GM18511 (cell line): ENCODE measurements around the gene KRTAP2-3.
"Not testable (repeated sequence)": the region's sequence is repeated elsewhere in the genome, so short reads cannot be mapped to it uniquely, and the experiment has no call there.

Experiments used
- ATAC-seq: cut with Tn5 transposase; IDR thresholded peaks from one replicate; pipeline ENCODE4 v1.9.1; 2021; ENCODE audit warnings: mild to moderate bottlenecking, moderate library complexity; ENCODE audit not compliant: unreplicated experiment

KRTAP2-3 gene, protein sequence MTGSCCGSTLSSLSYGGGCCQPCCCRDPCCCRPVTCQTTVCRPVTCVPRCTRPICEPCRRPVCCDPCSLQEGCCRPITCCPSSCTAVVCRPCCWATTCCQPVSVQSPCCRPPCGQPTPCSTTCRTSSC

DNA sequence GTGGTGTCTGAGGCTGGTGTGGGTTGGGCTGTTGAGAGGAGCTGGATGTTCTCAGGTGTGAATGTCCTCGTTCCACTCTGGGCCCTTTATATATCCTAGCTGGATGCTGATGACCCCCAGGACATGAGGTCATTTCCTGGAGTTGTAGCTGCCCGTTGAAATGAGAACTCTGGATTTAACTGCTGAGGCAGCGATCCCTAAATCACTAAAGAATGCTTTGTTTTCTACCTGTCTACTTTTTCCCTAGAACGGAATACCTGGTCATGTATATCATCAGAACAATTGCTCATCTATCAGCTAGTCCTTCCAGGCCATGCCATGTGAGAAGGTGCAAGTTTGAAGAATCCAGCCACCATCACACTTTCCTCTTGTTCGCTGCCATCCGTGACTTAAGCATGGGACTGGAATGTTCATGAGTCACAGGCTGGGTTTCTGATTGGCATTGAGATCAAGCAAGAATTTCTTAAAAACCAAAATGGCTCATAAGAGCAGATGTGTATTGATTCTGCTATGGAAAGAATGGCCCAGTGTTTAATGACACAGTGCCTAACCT, at the start of gene KRTAP2-3:
TSS of gene KRTAP2-3 (minus strand) at position 63 of the 553 bp plus-strand sequence. CDS start 64 bp downstream, outside the sequence.
- ATAC-seq = no peak

DNA sequence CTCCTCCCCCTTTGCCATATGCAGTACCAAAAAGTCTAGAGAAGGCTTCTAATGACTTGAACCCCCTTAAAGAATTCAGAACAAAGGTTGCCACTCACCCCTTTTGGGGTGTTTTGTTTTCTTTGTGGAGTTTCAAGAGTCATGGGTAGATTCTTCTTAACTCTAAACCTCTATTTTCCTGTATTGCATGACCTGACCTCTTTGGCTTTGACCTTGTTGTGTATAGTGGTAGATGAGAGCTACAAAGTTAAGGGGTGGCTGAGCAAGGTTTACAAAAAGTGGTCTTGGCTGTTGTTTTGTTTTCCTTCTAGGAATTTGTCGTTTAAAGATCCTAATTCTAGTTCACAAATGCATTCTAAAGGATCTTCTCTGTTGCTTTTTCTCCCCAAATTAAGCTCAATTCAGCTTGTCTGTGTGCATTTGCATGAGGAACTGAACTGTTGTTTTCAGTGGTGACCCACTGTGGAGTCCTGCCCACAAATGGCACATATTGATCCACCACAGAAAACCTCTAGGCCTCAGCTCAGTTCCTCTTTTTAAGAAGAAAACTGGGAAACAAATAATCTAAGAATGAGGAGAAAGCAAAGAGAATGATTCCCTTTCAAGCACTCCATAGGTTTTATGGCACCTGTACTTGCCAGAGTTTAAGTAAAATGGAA, 48.9 kb upstream of the KRTAP2-3 start:
- not testable (repeated sequence) for ATAC-seq

DNA sequence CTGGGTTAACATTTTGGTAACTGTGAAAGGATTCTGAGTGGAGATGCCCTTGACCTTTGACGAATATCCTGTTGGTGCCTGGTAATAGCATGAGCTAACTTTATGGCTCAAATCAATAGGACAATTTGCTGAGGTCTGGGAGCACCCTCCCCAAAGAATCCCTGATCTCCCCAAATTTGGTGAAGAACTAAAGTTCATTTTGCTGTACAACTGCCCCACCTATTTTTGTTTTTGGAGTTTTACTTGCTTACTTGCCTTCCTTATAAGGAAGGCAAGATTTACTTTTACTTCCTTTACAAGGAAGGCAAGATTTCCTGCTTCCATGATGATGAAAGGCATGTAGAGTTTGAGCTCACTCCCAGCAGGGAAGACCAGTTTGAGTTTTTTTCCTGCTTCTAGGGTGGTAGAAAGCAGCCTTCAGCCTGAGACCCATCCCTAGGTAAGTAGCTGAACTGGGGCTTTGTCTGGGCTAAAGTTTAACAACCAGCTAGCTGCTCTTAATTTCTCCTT, 48.1 kb upstream of the KRTAP2-3 start:
- no peak for ATAC-seq

DNA sequence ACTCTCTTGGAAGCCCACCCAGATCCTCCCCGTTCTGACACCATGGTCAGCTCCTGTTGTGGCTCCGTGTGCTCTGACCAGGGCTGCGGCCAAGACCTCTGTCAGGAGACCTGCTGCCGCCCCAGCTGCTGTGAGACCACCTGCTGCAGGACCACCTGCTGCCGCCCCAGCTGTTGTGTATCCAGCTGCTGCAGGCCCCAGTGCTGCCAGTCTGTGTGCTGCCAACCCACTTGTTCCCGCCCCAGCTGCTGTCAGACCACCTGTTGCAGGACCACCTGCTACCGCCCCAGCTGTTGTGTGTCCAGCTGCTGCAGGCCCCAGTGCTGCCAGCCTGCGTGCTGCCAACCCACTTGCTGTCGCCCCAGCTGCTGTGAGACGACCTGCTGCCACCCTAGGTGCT, 45.4 kb upstream of the KRTAP2-3 start, which contains the start of gene KRTAP4-9:
TSS of gene KRTAP4-9 (plus strand) at position 43 of the 400 bp plus-strand sequence. CDS start at position 43, 0 bp downstream.
- not testable (repeated sequence) for ATAC-seq

DNA sequence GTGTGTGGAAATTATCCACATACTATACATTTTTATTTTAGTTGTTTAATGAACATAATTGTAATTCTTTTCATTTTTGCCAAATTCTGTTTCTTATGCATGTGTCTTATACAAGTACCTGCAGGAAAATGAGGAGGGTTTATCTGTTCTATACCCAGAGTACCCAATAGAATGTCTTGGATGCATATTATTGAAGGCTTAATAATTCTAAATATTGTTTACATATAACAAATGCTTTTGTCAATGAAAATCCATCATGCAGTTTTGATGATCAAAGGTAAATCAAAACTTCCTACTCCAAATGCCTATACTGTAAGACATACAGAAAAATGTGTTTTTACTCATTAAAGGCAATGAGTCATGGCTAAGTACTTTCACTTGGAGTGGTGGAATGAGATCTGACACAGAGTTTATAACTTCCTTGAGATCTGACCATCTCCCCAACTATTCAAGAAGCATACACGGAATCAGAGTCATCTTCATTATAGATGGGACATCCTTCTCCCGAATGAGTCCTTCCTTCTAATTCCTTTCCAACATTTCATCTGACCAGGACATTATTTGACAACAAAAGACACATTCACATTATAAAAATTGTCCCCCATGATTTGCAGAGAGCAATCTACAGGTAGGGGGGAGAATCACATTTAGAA, 44.6 kb upstream of the KRTAP2-3 start:
- not testable (repeated sequence) for ATAC-seq

DNA sequence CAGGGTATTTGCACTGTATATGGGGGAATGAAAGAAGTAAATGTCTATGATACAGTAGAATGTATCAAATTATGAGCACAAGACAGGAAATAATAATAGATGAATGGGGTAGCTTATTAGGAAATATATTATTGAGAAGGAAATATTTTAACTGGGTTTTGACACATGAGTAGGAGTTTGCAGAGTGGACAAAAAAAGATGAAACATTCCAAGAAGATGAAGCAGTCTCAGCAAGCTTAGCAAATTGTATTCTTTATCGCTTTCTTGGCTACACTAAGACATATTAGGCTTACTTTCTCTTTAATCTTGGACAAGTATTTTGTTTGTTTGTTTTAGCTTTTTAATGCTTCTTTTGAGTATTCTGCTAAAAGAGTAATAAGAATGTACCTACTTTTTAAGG, 44.0 kb upstream of the KRTAP2-3 start:
- no peak for ATAC-seq

DNA sequence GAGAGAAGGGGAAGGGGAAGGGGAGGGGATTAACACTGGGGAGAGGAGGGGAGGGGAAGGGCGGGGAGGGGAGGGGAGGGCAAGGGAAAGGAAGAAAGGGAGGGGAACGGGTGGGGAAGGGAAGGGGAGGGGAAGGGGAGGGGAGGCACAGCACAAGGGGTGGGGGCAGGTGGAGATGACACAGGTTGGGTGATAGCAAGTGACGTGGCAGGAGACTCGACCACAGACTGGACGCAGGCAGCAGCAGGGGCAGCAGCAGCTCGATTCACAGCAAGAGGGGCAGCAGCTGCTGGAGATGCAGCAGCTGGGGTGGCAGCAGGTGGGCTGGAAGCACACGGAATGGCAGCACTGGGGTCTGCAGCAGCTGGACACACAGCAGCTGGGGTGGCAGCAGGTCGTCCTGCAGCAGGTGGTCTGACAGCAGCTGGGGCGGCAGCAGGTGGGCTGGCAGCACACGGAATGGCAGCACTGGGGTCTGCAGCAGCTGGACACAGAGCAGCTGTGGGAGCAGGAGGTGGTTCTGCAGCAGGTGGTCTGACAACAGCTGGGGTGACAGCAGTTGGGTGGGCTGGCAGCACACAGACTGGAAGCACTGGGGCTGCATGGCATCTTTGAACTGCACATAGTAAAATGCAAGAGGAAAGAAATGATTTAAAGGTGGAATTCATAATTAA, 41.8 kb upstream of the KRTAP2-3 start, which contains the start of gene KRTAP4-16:
TSS of gene KRTAP4-16 (minus strand) at position 624 of the 674 bp plus-strand sequence. CDS start at position 624, 0 bp downstream.
- no peak for ATAC-seq

DNA sequence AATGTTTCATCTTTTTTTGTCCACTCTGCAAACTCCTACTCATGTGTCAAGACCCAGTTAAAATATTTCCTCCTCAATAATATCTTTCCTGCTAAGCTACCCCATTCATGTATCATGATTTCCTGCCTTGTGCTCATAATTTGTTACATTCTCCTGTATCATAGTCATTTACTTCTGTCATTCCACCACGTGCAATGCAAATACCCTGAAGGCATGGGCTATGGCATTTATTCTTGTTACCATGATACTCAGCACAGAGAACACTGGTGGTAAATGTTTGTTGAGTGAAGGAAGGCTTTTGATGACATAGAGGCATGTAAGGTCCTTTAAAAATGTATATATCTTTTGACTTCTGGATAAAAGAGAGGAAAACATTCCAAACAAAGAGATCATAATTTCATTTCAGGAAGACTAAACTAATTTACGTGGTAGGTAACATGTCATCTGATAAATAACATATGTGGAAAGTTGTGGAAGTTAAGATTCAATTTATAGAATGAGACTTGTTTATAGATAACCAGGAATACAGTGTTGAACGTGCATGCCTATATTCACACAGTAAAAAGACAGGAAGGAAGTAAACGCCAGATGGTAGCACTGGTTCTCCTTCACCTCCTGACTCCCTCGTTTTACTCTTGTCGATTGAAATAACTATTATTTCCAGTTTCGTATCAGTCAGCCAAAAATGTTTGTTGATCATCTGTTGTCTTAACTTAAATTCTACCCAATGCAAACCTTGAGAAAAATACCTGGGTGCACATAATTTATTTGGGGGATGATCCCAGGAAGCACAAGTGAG, 40.0 kb upstream of the KRTAP2-3 start:
- not testable (repeated sequence) for ATAC-seq

DNA sequence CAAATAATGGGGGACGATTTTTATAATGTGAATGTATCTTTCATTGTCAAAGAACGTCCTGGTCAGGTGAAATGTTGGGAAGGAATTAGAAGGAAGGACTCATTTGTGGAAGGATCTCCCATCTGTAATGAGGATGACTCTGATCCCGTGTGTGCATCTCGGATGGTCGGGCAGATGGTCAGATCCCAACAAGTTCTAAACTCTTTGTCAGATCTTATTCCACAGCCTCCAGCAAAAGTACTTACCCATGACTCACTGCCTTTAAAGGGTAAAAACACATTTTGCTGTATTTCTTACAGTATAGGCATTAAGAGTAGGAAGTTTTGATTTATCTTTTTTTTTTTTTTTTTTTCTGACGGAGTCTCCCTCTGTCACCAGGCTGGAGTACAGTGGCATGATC, 38.6 kb upstream of the KRTAP2-3 start:
- ATAC-seq = no peak

DNA sequence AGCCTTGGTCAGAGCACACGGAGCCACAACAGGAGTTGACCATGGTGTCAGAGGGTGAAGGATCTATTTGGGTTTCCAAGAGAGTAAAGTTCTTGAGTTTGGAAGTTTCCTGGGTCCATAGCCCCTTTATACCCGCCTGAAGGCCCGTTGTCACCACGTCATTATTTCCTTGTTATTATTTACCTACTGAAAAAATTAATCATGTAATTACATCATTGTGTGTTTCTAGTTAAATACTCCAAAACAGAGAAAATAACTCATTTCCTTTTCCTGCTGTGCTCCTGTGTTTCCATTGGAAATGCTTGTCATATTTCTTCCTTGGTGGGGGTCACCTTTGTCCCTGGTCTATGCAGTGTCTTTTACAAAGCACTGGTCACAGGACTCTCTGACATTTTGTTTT, 38.1 kb upstream of the KRTAP2-3 start, which contains the start of gene KRTAP4-8:
TSS of gene KRTAP4-8 (minus strand) at position 101 of the 400 bp plus-strand sequence. CDS start at position 43, 58 bp downstream.
- no peak for ATAC-seq

DNA sequence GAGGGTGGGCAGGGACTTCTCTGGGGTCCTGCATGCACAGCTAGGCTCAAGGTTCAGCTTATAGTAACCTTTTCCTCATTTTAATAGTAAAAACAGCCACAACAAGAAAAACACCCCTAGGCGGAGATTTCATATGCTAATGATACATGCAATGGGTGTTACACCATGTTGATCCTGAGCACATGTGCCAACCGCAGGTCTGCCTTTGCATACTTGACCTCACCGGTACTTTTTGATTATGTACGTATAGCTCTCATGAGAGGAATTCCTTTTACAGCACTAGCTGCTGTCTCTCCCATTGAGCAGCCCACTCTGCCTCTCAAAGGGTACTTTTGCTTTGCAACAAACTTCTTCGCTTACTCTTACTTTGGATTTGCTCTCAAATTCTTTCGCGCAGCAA, 36.1 kb upstream of the KRTAP2-3 start:
- ATAC-seq = no peak

DNA sequence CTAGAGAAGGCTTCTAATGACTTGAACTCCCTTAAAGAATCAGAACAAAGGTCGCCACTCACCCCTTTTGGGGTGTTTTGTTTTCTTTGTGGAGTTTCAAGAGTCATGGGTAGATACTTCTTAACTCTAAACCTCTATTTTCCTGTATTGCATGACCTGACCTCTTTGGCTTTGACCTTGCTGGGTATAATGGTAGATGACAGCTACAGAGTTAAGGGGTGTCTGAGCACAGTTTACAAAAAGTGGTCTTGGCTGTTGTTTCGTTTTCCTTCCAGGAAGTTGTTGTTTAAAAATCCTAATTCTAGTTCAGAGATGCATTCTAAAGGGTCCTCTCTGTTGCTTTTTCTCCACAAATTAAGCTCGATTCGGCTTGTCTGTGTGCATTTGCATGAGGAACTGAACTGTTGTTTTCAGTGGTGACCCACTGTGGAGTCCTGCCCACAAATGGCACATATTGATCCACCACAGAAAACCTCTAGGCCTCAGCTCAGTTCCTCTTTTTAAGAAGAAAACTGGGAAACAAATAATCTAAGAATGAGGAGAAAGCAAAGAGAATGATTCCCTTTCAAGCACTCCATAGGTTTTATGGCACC, 28.9 kb upstream of the KRTAP2-3 start:
- ATAC-seq = not testable (repeated sequence)

DNA sequence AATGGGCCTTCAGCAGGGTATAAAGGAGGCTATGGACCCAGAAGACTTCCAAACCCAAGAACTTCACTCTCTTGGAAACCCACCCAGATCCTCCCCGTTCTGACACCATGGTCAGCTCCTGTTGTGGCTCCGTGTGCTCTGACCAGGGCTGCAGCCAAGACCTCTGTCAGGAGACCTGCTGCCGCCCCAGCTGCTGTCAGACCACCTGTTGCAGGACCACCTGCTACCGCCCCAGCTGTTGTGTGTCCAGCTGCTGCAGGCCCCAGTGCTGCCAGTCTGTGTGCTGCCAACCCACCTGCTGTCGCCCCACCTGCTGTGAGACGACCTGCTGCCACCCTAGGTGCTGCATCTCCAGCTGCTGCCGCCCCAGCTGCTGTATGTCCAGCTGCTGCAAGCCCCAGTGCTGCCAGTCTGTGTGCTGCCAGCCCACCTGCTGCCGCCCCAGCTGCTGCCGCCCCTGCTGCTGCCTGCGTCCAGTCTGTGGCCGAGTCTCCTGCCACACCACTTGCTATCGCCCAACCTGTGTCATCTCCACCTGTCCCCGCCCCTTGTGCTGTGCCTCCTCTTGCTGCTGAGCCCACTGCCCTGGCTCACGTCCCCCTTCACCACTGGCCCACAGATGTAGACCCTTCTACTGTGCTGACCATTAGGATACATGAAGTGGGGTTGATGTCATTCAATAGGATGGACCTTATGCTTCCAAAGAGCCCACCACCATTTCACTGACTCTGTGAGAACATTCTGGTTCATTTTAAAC, 24.4 kb upstream of the KRTAP2-3 start, which contains the start of gene KRTAP4-7:
TSS of gene KRTAP4-7 (plus strand) at position 51 of the 757 bp plus-strand sequence. CDS start at position 108, 57 bp downstream.
- not testable (repeated sequence) for ATAC-seq

DNA sequence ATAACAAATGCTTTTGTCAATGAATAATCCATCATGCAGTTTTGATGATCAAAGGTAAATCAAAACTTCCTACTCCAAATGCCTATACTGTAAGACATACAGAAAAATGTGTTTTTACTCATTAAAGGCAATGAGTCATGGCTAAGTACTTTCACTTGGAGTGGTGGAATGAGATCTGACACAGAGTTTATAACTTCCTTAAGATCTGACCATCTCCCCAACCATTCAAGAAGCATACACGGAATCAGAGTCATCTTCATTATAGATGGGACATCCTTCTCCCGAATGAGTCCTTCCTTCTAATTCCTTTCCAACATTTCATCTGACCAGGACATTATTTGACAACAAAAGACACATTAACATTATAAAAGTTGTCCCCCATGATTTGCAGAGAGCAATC, 23.5 kb upstream of the KRTAP2-3 start:
- ATAC-seq = not testable (repeated sequence)

DNA sequence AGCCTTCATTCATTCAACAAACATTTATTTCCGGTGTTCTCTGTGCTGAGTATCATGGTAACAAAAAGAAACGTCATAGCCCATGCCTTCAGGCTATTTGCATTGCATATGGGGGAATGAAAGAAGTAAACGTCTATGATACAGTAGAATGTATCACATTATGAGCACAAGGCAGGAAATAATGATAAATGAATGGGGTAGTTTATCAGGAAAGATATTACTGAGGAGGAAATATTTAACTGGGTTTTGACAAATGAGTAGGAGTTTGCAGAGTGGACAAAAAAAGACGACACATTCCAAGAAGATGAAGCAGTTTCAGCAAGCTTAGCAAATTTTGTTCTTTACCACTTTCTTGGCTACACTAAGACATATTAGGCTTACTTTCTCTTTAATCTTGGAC, 22.7 kb upstream of the KRTAP2-3 start:
- ATAC-seq = no peak

DNA sequence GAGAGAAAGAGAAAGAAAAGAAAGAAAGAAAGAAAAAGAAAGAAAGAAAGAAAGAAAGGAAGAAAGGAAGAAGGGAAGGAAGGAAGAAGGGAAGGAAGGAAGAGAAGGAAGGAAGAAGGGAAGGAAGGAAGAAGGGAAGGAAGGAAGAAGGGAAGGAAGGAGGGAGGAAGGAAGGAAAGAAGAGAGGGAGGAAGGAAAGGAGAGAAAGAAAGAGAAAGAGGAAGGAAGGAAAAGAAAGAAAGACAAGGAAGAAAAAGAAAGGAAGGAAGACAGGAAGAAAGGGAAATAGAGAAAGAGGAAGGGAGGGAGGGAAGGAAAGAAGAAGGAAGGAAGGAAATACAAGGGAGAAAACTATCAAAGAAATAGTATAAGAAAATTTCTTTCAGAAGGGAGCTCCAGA, 16.9 kb upstream of the KRTAP2-3 start:
- no peak for ATAC-seq

DNA sequence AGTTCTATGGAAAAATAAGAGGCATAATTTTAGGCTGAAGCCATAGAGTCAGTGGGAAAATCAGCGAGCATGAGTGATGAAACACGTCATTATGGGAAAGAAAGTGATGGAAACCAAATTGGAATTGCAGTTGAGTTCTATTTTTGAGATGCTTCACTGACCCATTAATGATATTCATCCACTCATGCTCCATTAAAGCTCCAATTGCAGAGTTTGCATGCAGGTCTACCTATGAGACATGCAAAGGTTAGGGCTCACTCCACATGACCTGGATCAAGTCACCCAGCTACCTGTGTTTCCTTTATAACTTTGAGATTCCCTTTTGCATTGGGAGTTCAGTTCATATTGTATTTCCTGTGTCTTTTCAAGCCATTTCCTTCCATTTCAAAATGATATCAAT, 13.8 kb upstream of the KRTAP2-3 start:
- ATAC-seq = no peak

DNA sequence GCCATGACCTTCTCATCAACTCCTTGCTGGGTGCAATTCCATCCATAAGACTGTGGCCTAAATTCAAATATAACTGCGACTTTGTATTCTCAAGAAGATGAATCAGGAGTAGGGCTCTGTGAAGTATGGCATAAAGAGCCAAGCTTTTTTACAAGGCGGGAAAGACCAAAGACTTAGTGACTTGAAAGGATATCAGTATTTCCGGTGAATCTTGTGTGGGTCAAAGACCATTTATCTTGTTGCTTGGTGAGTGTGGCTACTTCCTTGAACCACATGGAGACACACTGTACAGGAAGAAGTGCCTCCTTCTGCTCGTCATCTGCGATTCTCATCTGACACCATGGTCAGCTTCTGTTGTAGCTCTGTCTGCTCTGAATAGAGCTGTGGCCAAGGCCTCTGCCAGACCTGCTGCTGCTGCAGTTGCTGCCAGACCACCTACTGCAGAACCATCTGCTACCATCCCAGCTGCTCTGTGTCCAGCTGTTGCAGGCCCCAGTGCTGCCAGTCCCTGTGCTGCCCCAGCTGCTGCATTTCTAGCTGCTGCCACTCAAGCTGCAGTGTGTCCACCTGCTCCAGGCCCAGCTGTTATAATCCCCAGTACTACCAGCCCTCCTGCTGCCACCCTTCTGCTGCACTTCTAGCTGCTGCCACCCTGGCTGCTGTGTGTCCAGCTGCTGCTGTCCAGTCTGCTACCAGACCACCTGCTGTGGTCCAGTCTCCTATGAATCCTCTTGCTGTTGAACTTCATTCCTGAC, 11.9 kb upstream of the KRTAP2-3 start:
- no peak for ATAC-seq
